Neuron (in vitro differentiated cells): ENCODE measurements around the gene ADRB1.

Source experiments
- H2AFZ ChIP-seq: one replicate; pipeline ENCODE4 v1.6.1; 2013; ENCODE audit warnings: low read depth, mild to moderate bottlenecking, inconsistent platforms, low read length, moderate library complexity
- H3K27me3 ChIP-seq: one replicate; pipeline ENCODE4 v1.6.1; 2013; ENCODE audit warnings: low read length; ENCODE audit not compliant: insufficient read depth
- H3K36me3 ChIP-seq: one replicate; pipeline ENCODE4 v1.6.1; 2013; ENCODE audit warnings: low read length; ENCODE audit not compliant: insufficient read depth
- H3K4me1 ChIP-seq: one replicate; pipeline ENCODE4 v1.6.1; 2013; ENCODE audit warnings: low read length; ENCODE audit not compliant: insufficient read depth
- H3K4me3 ChIP-seq: 2 replicates; pipeline ENCODE4 v1.5.1; 2013; ENCODE audit warnings: mild to moderate bottlenecking, low read length, moderate library complexity
- H3K9me3 ChIP-seq: one replicate; pipeline ENCODE4 v1.6.1; 2013; ENCODE audit warnings: low read length

ADRB1 gene

GRCh38 chr10:114019226-114019625 lies 24.4 kb upstream of the ADRB1 start:
- Histone ChIP-seq H3K27me3 (peaks cover 2% of the 10 kb centered on the region), H3K4me3 (no peak overlapping the region), H3K9me3 (no peaks in the 10 kb centered on the region), H3K36me3 (no peaks in the 10 kb centered on the region), H2AFZ (no peak overlapping the region), H3K4me1 (no peaks in the 10 kb centered on the region)

- Histone ChIP-seq H3K27me3 (peaks cover 2% of the 10 kb centered on the region), H3K4me3 (no peak overlapping the region), H3K4me1 (no peaks in the 10 kb centered on the region), H3K36me3 (no peaks in the 10 kb centered on the region), H2AFZ (no peak overlapping the region), H3K9me3 (no peaks in the 10 kb centered on the region)
Measured at GRCh38 chr10:114021154-114021553, 22.5 kb upstream of the ADRB1 start.

GRCh38 chr10:114021717-114022680 lies 21.7 kb upstream of the ADRB1 start:
- Histone ChIP-seq H2AFZ (no peak overlapping the region), H3K36me3 (no peaks in the 10 kb centered on the region), H3K4me1 (no peaks in the 10 kb centered on the region), H3K9me3 (no peaks in the 10 kb centered on the region), H3K27me3 (peaks cover 6% of the 10 kb centered on the region), H3K4me3 (no peak overlapping the region)

DNA sequence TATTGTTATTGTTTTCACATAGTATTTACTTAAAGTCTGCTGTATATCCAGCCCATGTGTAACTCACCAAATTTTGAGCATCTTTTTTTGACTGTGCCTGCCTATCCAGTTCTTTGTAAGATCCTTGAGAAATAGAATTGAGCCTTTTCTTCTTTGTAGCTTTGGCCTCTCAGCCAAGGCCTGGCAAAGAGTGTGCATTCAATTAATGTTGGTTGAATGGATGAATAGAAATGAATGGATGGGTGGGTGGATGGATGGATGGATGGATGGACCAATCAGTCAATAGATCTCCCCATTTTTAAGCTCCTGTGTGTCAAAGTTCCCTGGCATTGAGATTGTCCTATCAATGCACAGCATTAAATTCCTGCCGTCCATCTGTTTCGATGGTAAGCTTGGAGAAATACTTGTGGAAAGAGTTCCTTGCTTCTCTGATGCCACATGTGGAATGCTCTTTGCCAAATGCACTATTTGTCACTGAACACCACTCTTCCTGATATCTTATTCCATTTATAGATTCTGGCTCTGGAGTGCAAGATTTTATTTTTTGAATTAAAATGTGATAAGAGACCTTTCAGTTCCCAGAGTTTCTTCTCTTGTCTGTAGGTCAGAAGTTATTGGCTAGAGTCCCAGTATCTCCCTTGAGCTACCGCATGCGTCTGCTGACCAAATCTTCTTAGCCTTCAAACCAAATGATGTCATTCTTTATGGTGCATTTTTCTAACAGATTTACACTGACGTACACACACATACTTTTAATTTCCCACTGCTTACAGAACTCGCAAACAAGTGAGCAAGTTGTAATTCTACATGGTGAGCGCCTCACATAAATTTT lies 20.7 kb upstream of the ADRB1 start:
- Histone ChIP-seq H2AFZ (no peak overlapping the region), H3K4me3 (no peak overlapping the region), H3K36me3 (no peaks in the 10 kb centered on the region), H3K9me3 (no peaks in the 10 kb centered on the region), H3K4me1 (no peaks in the 10 kb centered on the region), H3K27me3 (peaks cover 6% of the 10 kb centered on the region)

GRCh38 chr10:114024876-114025610 lies 18.6 kb upstream of the ADRB1 start:
- no peak overlapping the region for H3K4me3 ChIP-seq
- H3K27me3 ChIP-seq: peaks cover 4% of the 10 kb centered on the region
- H3K4me1 ChIP-seq: no peaks in the 10 kb centered on the region
- H3K36me3 ChIP-seq: no peaks in the 10 kb centered on the region
- no peaks in the 10 kb centered on the region for H3K9me3 ChIP-seq
- no peak overlapping the region for H2AFZ ChIP-seq

DNA sequence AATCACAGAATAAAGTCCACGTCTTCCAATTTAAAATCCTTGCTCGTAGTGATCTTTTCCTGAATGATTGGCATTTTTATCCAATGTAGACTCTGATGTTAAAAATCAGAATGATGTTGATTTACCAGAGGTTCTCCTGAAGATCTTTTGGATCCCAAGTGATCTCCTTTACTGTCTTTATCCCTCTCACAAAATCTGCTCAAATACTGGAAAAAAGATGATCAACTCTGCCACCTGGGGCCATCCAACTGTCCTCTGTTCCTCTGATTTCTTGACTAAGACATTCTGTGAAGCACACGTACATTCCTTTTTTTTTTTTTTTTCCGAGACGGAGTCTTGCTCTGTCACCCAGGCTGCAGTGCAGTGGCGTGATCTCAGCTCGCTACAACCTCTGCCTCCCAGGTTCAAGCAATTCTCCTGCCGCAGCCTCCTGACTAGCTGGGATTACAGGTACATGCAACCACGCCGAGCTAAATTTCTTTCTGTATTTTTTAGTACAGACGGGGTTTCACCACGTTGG lies 18.0 kb upstream of the ADRB1 start:
- Histone ChIP-seq H3K36me3 (no peaks in the 10 kb centered on the region), H3K9me3 (no peaks in the 10 kb centered on the region), H3K27me3 (peaks cover 4% of the 10 kb centered on the region), H3K4me3 (no peak overlapping the region), H3K4me1 (no peaks in the 10 kb centered on the region), H2AFZ (no peak overlapping the region)

- peaks cover 4% of the 10 kb centered on the region for H3K27me3 ChIP-seq
- H3K9me3 ChIP-seq: no peaks in the 10 kb centered on the region
- no peaks in the 10 kb centered on the region for H3K36me3 ChIP-seq
- H3K4me3 ChIP-seq: no peak overlapping the region
- no peaks in the 10 kb centered on the region for H3K4me1 ChIP-seq
- no peak overlapping the region for H2AFZ ChIP-seq
Measured at GRCh38 chr10:114026189-114027040, 17.3 kb upstream of the ADRB1 start.

DNA sequence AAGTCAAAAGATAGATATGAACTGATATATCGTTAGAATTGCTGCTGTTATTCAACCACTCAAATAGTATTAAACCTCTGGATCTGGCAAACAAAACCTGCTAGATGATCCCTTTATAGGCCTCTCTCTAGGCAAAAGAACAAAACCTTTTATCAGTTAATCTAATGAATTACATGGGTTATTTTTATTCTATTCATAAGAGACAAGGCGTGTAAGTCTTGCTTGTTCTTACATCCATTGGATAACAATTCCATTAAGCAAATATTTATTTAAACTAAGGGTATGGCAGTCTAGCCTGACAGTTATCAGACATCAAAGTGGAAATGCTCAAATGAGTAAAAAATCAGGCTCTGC lies 16.6 kb upstream of the ADRB1 start:
- Histone ChIP-seq H2AFZ (no peak overlapping the region), H3K4me3 (no peak overlapping the region), H3K27me3 (peaks cover 4% of the 10 kb centered on the region), H3K36me3 (no peaks in the 10 kb centered on the region), H3K4me1 (no peaks in the 10 kb centered on the region), H3K9me3 (no peaks in the 10 kb centered on the region)

DNA sequence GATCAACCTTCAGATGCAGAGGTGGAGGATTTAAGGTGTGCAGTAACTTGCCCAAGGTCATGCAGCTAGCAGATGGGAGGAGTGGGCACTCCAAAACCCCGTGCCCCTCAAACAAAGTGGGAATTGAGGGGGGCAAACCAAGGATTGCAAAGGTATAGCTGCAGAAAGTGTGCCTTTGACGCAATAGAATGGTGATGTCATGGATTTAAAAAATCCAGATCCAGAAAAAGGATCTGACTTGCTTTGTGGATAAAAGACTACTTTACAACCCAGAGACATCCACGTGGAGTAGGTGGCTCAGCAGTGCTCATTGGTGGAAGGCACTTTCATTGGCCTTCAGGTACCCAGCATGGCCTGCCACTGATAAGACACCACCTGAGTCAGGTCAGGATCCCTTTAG lies 15.7 kb upstream of the ADRB1 start:
- Histone ChIP-seq H3K9me3 (no peaks in the 10 kb centered on the region), H2AFZ (no peak overlapping the region), H3K4me3 (no peak overlapping the region), H3K36me3 (no peaks in the 10 kb centered on the region), H3K27me3 (peaks cover 10% of the 10 kb centered on the region), H3K4me1 (no peaks in the 10 kb centered on the region)

DNA sequence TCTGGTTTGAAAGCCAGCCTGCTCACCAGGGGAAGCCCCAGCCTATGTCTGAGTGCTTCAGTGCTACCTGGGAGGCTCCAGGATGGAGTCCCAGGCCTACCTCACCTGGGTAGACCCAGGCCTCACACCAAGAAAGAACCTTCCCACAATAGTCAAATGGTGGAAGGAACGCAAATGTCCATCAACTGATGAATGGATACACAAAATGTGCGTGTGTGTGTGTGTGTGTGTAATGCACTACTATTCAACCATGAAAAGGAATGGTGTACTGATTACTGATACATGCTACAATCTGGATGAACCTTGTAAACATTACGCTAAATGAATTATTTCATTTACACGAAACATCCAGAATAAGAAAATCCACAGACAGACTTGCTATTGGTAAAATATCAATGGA lies 15.2 kb upstream of the ADRB1 start:
- Histone ChIP-seq H3K36me3 (no peaks in the 10 kb centered on the region), H3K4me1 (no peaks in the 10 kb centered on the region), H2AFZ (no peak overlapping the region), H3K9me3 (no peaks in the 10 kb centered on the region), H3K4me3 (no peak overlapping the region), H3K27me3 (peaks cover 12% of the 10 kb centered on the region)

- Histone ChIP-seq H3K9me3 (no peaks in the 10 kb centered on the region), H3K27me3 (peaks cover 12% of the 10 kb centered on the region), H2AFZ (no peak overlapping the region), H3K36me3 (no peaks in the 10 kb centered on the region), H3K4me1 (no peaks in the 10 kb centered on the region), H3K4me3 (no peak overlapping the region)
Measured at GRCh38 chr10:114029655-114030054, 14.0 kb upstream of the ADRB1 start.

DNA sequence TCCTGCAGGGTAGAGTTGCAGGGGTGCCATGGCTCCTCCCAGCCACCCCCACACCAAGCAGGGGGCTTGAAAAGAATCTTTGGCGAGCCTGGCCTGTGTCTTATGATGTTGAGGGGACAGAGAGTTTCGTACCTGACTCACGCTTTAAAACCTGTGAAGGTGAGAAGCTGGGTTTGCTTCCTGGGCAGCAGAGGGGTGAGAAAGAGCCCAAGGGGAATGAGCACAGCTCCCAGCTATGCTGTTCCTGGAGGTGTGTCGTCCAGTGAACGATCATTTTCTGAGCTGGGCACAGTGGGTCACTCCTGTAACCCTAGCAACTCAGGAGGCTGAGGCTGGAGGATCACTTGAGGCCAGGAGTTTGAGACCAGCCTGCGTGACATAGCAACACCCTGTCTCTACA lies 13.5 kb upstream of the ADRB1 start:
- no peaks in the 10 kb centered on the region for H3K36me3 ChIP-seq
- H3K4me1 ChIP-seq: no peaks in the 10 kb centered on the region
- peaks cover 12% of the 10 kb centered on the region for H3K27me3 ChIP-seq
- H2AFZ ChIP-seq: no peak overlapping the region
- H3K4me3 ChIP-seq: no peak overlapping the region
- H3K9me3 ChIP-seq: no peaks in the 10 kb centered on the region
